AG10803 (cell line): ENCODE results near the gene GALNT4.

Source experiments
- DNase-seq: peaks from one replicate; pipeline ENCODE4 v3.0.0; 2010; ENCODE audit warnings: low read depth
- H3K4me3 ChIP-seq: 2 replicates; pipeline ENCODE4 v1.5.1; 2011; ENCODE audit warnings: mild to moderate bottlenecking, low read length, control low read depth
- TF ChIP-seq, protein P1 (sequence below): conservative IDR thresholded peaks from 2 replicates; pipeline ENCODE4 v1.5.1; 2011; ENCODE audit warnings: mild to moderate bottlenecking, low read length, control low read depth, inconsistent platforms

GALNT4 gene

DNA sequence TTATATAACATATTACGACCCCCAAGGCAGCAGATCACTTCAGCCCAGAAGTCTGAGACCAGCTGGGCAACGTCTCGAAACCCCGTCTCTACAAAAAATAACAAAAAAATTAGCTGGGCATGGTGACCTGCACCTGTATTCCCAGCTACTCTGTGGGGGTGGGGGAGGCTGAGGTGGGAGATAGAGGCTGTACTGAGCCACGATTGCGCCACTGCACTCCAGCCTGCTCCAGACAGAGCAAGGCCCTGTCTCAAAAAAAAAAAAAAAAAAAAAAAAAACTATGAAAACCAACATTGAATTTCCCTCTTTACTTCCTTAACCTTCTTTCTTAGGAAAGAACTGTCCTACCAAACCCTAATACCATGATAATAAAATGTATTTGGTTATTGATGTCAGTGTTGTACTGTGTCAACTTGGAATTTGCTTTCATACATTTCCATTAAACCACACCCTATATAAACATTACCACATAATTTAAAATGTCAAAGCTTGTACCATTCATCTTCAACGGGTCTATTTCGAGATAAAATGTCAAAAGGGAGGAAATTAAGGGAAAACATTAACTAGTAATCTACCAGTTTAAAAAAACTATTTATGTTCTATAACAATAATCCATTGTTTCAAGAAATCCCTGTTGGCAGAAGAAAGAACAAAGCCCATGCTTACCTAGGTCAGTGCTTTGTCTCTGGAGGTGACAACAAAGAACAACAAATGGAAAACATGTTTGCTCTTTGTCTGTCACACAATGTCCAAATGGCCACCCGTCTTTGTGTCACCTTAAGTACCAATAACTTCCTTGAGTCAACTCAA lies 17.4 kb downstream of the GALNT4 start:
- H3K4me3 ChIP-seq = no peak overlapping the region
- TF ChIP-seq, protein P1, sequence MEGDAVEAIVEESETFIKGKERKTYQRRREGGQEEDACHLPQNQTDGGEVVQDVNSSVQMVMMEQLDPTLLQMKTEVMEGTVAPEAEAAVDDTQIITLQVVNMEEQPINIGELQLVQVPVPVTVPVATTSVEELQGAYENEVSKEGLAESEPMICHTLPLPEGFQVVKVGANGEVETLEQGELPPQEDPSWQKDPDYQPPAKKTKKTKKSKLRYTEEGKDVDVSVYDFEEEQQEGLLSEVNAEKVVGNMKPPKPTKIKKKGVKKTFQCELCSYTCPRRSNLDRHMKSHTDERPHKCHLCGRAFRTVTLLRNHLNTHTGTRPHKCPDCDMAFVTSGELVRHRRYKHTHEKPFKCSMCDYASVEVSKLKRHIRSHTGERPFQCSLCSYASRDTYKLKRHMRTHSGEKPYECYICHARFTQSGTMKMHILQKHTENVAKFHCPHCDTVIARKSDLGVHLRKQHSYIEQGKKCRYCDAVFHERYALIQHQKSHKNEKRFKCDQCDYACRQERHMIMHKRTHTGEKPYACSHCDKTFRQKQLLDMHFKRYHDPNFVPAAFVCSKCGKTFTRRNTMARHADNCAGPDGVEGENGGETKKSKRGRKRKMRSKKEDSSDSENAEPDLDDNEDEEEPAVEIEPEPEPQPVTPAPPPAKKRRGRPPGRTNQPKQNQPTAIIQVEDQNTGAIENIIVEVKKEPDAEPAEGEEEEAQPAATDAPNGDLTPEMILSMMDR = no peak
- no peak for DNase-seq

DNA sequence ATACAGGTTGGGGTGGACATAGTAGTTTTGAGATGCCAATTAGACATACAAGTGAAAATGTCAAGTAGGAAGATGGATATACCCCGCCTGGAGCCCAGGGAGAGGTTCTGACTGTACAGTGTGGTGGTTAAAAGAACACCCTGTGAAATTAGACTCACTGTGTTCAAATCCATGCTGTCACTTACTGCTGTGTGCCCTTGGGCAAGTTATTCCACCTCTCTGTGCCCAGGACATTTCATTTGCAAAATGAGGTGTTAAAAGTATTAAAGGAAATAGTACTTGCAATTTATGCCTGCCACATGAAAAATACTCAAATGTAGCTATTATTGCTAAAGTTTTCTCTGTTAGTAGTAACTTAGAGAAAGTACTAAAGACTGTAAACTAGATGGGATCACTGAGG lies 18.5 kb downstream of the GALNT4 start:
- TF ChIP-seq, protein P1 = no peak
- DNase-seq = no peak
- no peak overlapping the region for H3K4me3 ChIP-seq

DNA sequence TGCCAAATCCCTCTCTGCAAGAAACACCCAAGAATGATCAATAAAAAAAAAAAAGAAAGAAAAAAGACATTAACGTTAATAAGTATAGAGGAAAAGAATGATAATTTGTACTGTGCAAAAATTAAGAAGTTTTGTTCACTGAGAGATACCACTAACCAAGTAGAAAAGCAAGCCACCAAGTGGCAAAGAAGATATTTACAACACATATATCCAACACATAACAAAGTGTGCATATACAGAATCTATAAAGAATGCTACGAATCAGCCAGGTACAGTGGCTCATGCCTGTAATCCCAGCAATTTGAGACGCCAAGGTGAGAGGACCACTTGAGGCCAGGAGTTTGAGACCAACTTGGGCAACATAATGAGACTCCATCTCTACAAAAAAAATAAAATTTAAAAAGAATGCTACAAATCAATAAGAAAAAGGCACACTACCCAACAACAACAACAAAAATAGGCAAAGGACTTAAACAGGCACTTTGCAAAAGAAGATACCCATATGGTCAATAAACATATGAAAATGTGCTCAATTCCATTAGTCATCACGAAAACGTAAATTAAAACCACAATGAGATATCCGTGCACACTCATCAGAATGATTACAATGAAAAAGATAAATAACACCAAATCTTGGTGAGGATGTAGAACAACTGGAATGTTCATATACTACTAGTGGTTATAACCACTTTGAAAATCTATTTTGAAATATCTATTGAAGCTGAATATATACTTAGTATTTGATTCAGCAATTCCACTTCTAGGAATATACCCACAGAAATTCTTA lies 19.8 kb downstream of the GALNT4 start:
- TF ChIP-seq, protein P1 = peak; percentile 9; the same call in 1 of the 2 replicates
- no peak overlapping the region for H3K4me3 ChIP-seq
- DNase-seq = no peak

DNA sequence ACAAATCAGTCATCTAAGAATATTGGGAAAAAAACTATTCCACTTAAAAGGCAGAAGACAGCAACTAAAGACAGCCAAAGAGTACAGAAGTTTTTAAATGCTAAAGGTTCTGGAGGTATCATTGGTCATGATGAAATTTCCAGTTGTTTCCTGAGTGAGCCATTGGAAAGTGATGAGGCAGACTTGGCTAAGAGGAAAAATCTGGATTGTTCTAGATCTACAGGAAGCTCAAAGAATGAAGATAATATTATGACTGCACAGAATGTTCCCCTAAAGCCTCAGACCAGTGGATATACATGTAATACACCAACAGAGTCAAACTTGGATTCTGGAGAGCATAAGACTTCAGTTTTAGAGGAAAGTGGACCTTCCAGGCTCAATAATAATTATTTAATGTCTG lies 22.8 kb downstream of the GALNT4 start:
- DNase-seq = no peak
- no peak overlapping the region for H3K4me3 ChIP-seq
- TF ChIP-seq, protein P1 = no peak

DNA sequence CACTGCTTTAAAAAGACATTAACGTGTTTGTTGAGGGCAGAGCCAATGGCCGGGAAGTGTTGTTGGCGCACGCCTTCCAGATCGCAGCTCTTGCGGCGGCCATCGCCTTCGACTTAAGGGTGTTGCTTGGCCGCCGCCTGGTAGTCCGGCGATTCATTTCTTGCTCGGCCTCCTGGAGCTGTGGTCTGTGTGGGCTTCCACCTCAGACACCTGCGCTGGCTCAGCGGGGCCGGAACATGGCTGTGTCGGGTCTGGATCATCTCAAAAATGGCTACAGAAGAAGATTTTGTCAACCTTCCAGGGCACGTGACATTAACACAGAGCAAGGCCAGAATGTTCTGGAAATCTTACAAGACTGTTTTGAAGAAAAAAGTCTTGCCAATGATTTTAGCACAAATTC lies 24.7 kb downstream of the GALNT4 start:
- TF ChIP-seq, protein P1 = no peak

DNA sequence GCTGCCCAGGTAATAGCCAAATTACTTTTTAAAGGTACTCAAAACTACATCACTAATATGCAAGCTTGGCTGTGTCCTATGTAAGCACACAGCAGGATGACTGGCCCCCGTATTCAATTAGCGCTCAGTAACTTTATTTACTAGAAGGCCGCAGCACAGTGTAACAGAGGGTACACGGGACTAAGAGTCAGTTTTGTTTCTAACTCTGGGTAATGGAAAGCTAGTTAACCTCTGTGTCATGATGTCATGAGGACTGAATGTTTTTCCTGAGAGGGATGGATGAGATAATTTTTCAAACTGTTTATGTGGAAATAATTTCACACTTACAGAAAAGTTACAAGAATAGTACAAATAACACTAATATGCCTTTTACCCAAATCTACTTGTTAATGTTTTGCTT lies 27.1 kb downstream of the GALNT4 start:
- TF ChIP-seq, protein P1 = no peak
- no peak for DNase-seq
- no peak overlapping the region for H3K4me3 ChIP-seq

More for the DNA sequence above, 24.7 kb downstream of the GALNT4 start:
- no peak overlapping the region for H3K4me3 ChIP-seq
- DNase-seq = no peak
